Measurements from ENCODE around the gene ROBO1. TPM values are rescaled to one million over a fixed set of nuclear protein-coding genes. Genes with fewer than 3 reads are reported as not detected.

The ROBO1 gene
- total and polyA plus RNA-seq, 2 donors (not counting 3 experiments of a cell fraction or from before 2014, with no cell fraction given) = 5.9 to 14.2 TPM

DNA sequence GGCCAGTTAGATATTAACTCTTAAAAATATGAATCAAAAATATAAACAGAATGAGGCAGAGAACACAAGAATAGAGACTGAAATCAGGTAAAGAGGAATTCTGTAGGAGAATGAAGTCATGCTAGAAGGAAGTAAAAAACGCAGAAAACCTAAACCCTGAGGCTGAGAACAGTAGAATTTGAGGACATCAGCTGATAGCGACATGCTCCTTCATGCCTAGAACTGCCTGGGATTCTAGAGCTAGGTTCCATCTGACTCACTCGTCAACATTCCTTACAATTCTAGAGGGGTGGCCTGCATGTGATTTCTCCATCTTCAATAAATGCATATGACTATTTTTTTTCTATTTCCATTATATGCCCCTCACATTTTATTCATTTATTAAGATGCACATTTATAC lies 343.0 kb downstream of the ROBO1 start:
- Histone ChIP-seq H3K9ac (replicated peaks; ENCODE audit: extremely low read depth, insufficient read depth, low read length) (no peak overlapping the region), H3K9me1 (replicated peaks; ENCODE audit: control insufficient read depth, extremely low read depth, insufficient read depth, low read length) (no peaks in the 10 kb centered on the region), H3K4me2 (ENCODE audit: insufficient read depth, low read length) (no peak overlapping the region), H3K4me1 (ENCODE audit: control insufficient read depth, extremely low read depth, insufficient read depth, low read length) (no peaks in the 10 kb centered on the region), H3K9me3 (replicated peaks; ENCODE audit: control insufficient read depth, insufficient read depth, low read length) (no peaks in the 10 kb centered on the region), H4K20me1 (replicated peaks; ENCODE audit: control insufficient read depth, extremely low read depth, insufficient read depth, low read length) (no peaks in the 10 kb centered on the region), H3K4me3 (replicated peaks in 1 of 3; ENCODE audit: insufficient read depth in 1 of 3, low read depth in 1 of 3, low read length in 3 of 3) (no peak overlapping the region), H3K27me3 (ENCODE audit: control insufficient read depth in 2 of 2, insufficient read depth in 2 of 2, low read length in 2 of 2) (no peaks in the 10 kb centered on the region), H3K79me2 (ENCODE audit: control insufficient read depth, insufficient read depth, low read length) (no peaks in the 10 kb centered on the region), H3K36me3 (ENCODE audit: control insufficient read depth in 2 of 2, extremely low read depth in 1 of 2, insufficient read depth in 2 of 2, low read length in 2 of 2) (no peaks in the 10 kb centered on the region), H2AFZ (ENCODE audit: low read depth, low read length) (no peak overlapping the region), H3K27ac (ENCODE audit: insufficient read depth, low read depth, low read length) (no peak overlapping the region)
- no TSS peak for BruUV-seq (replicated peaks)
- ChIA-PET CTCF (interaction anchor here (1.4 kb wide), 1 partner anchor 63 kb away, joined by 4 read pairs; no protein-coding TSS in a partner anchor), POLR2A (no interaction called here)
- FAIRE-seq (no peak), DNase-seq (ENCODE audit: low read depth, low spot score) (no peak)
- intact Hi-C loops (cut with micrococcal nuclease) = loop anchor here (5.0 kb wide), 1 partner anchor 343 kb away; no protein-coding TSS in a partner anchor
- TF ChIP-seq MYC (IDR thresholded peaks at IDR 0.05; ENCODE audit: low read depth, low read length) (no peak), JUN (IDR thresholded peaks at IDR 0.05; ENCODE audit: borderline replicate concordance, insufficient read depth, insufficient read length, low read depth) (no peak), EZH2 (IDR thresholded peaks at IDR 0.05; ENCODE audit: borderline replicate concordance, low read depth, low read length, severe bottlenecking) (no peak), POLR2A (IDR thresholded peaks at IDR 0.05; ENCODE audit: low read depth, low read length) (no peak), FOS (IDR thresholded peaks at IDR 0.05; ENCODE audit: borderline replicate concordance, insufficient read depth, low read length) (no peak), GATA2 (IDR thresholded peaks at IDR 0.05; ENCODE audit: insufficient read depth, insufficient read length, low read depth, low read length) (no peak), POLR2AphosphoS5 (IDR thresholded peaks at IDR 0.05; ENCODE audit: insufficient read depth, low read depth, low read length) (no peak)
- TF ChIP-seq, protein P1, sequence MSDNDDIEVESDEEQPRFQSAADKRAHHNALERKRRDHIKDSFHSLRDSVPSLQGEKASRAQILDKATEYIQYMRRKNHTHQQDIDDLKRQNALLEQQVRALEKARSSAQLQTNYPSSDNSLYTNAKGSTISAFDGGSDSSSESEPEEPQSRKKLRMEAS (IDR thresholded peaks at IDR 0.05; ENCODE audit: insufficient read depth, insufficient read length) = no peak
- TF ChIP-seq, protein P2, sequence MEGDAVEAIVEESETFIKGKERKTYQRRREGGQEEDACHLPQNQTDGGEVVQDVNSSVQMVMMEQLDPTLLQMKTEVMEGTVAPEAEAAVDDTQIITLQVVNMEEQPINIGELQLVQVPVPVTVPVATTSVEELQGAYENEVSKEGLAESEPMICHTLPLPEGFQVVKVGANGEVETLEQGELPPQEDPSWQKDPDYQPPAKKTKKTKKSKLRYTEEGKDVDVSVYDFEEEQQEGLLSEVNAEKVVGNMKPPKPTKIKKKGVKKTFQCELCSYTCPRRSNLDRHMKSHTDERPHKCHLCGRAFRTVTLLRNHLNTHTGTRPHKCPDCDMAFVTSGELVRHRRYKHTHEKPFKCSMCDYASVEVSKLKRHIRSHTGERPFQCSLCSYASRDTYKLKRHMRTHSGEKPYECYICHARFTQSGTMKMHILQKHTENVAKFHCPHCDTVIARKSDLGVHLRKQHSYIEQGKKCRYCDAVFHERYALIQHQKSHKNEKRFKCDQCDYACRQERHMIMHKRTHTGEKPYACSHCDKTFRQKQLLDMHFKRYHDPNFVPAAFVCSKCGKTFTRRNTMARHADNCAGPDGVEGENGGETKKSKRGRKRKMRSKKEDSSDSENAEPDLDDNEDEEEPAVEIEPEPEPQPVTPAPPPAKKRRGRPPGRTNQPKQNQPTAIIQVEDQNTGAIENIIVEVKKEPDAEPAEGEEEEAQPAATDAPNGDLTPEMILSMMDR (IDR thresholded peaks at IDR 0.05; ENCODE audit: extremely low read depth in 1 of 2, insufficient read depth in 1 of 2, low read depth in 1 of 2, low read length in 2 of 2) = no peak
- dilution Hi-C loops (cut with MboI; ENCODE audit: extremely low pct_ligation_motif_present, low sequenced_read_pairs) = no loop called here

Measured in endothelial cell of umbilical vein (primary cell).